ENCODE data around the gene ETS1. TPM values are rescaled to one million over a fixed set of nuclear protein-coding genes. Genes with fewer than 3 reads are reported as not detected.

The ETS1 gene
- total RNA-seq, 1 donor from 2014 or later: 37.1 TPM

GRCh38 chr11:128608746-128609407, 21.5 kb upstream of the ETS1 start:
- Histone ChIP-seq H3K9me3 (ENCODE audit: control insufficient read depth in 3 of 3, low read length in 3 of 3) (no peaks in the 10 kb centered on the region), H3K27ac (ENCODE audit: low read depth, low read length) (no peak overlapping the region), H3K9ac (ENCODE audit: low read depth in 1 of 3, low read length in 3 of 3) (no peak overlapping the region), H3K27me3 (ENCODE audit: control insufficient read depth in 3 of 3, insufficient read depth in 3 of 3, low read length in 3 of 3) (peaks cover 0 to 5% (median 0%) of the 10 kb centered on the region in 3 donors), H3K36me3 (ENCODE audit: control insufficient read depth in 3 of 3, insufficient read depth in 3 of 3, low read length in 3 of 3) (no peaks in the 10 kb centered on the region), H3K4me3 (ENCODE audit: low read length in 3 of 3) (no peak overlapping the region), H3K4me1 (ENCODE audit: control insufficient read depth in 3 of 3, insufficient read depth in 3 of 3, low read length in 3 of 3) (peaks cover 9 to 13% (median 12%) of the 10 kb centered on the region in 3 donors)

- H3K9me3 ChIP-seq (ENCODE audit: control insufficient read depth in 3 of 3, low read length in 3 of 3): no peaks in the 10 kb centered on the region
- no peak overlapping the region for H3K27ac ChIP-seq (ENCODE audit: low read depth, low read length)
- H3K4me1 ChIP-seq (ENCODE audit: control insufficient read depth in 3 of 3, insufficient read depth in 3 of 3, low read length in 3 of 3): peaks cover 9 to 13% (median 12%) of the 10 kb centered on the region in 3 donors
- H3K27me3 ChIP-seq (ENCODE audit: control insufficient read depth in 3 of 3, insufficient read depth in 3 of 3, low read length in 3 of 3): no peaks in the 10 kb centered on the region
- no peaks in the 10 kb centered on the region for H3K36me3 ChIP-seq (ENCODE audit: control insufficient read depth in 3 of 3, insufficient read depth in 3 of 3, low read length in 3 of 3)
- no peak overlapping the region for H3K4me3 ChIP-seq (ENCODE audit: low read length in 3 of 3)
- H3K9ac ChIP-seq (ENCODE audit: low read depth in 1 of 3, low read length in 3 of 3): no peak overlapping the region
Observed at GRCh38 chr11:128607819-128608218, 20.5 kb upstream of the ETS1 start.

GRCh38 chr11:128604723-128605122, 17.4 kb upstream of the ETS1 start:
- Histone ChIP-seq H3K4me3 (ENCODE audit: low read length in 3 of 3) (no peak overlapping the region), H3K27me3 (ENCODE audit: control insufficient read depth in 3 of 3, insufficient read depth in 3 of 3, low read length in 3 of 3) (no peaks in the 10 kb centered on the region), H3K4me1 (ENCODE audit: control insufficient read depth in 3 of 3, insufficient read depth in 3 of 3, low read length in 3 of 3) (peaks cover 0 to 2% (median 0%) of the 10 kb centered on the region in 3 donors), H3K36me3 (ENCODE audit: control insufficient read depth in 3 of 3, insufficient read depth in 3 of 3, low read length in 3 of 3) (no peaks in the 10 kb centered on the region), H3K9ac (ENCODE audit: low read depth in 1 of 3, low read length in 3 of 3) (no peak overlapping the region), H3K9me3 (ENCODE audit: control insufficient read depth in 3 of 3, low read length in 3 of 3) (no peaks in the 10 kb centered on the region), H3K27ac (ENCODE audit: low read depth, low read length) (no peak overlapping the region)

- no peak overlapping the region for H3K9ac ChIP-seq (ENCODE audit: low read depth in 1 of 3, low read length in 3 of 3)
- H3K27me3 ChIP-seq (ENCODE audit: control insufficient read depth in 3 of 3, insufficient read depth in 3 of 3, low read length in 3 of 3): no peaks in the 10 kb centered on the region
- no peaks in the 10 kb centered on the region for H3K36me3 ChIP-seq (ENCODE audit: control insufficient read depth in 3 of 3, insufficient read depth in 3 of 3, low read length in 3 of 3)
- no peak overlapping the region for H3K4me3 ChIP-seq (ENCODE audit: low read length in 3 of 3)
- H3K27ac ChIP-seq (ENCODE audit: low read depth, low read length): no peak overlapping the region
- H3K9me3 ChIP-seq (ENCODE audit: control insufficient read depth in 3 of 3, low read length in 3 of 3): no peaks in the 10 kb centered on the region
- peaks cover 0 to 2% (median 0%) of the 10 kb centered on the region in 3 donors for H3K4me1 ChIP-seq (ENCODE audit: control insufficient read depth in 3 of 3, insufficient read depth in 3 of 3, low read length in 3 of 3)
Observed at GRCh38 chr11:128603752-128604414, 16.5 kb upstream of the ETS1 start.

- Histone ChIP-seq H3K27me3 (ENCODE audit: control insufficient read depth in 3 of 3, insufficient read depth in 3 of 3, low read length in 3 of 3) (no peaks in the 10 kb centered on the region), H3K4me1 (ENCODE audit: control insufficient read depth in 3 of 3, insufficient read depth in 3 of 3, low read length in 3 of 3) (peaks cover 0 to 2% (median 0%) of the 10 kb centered on the region in 3 donors), H3K36me3 (ENCODE audit: control insufficient read depth in 3 of 3, insufficient read depth in 3 of 3, low read length in 3 of 3) (no peaks in the 10 kb centered on the region), H3K27ac (ENCODE audit: low read depth, low read length) (no peak overlapping the region), H3K4me3 (ENCODE audit: low read length in 3 of 3) (no peak overlapping the region), H3K9me3 (ENCODE audit: control insufficient read depth in 3 of 3, low read length in 3 of 3) (no peaks in the 10 kb centered on the region), H3K9ac (ENCODE audit: low read depth in 1 of 3, low read length in 3 of 3) (no peak overlapping the region)
Observed at GRCh38 chr11:128603003-128603696, 15.8 kb upstream of the ETS1 start.

- Histone ChIP-seq H3K27ac (ENCODE audit: low read depth, low read length) (no peak overlapping the region), H3K4me1 (ENCODE audit: control insufficient read depth in 3 of 3, insufficient read depth in 3 of 3, low read length in 3 of 3) (no peaks in the 10 kb centered on the region), H3K27me3 (ENCODE audit: control insufficient read depth in 3 of 3, insufficient read depth in 3 of 3, low read length in 3 of 3) (no peaks in the 10 kb centered on the region), H3K4me3 (ENCODE audit: low read length in 3 of 3) (no peak overlapping the region), H3K36me3 (ENCODE audit: control insufficient read depth in 3 of 3, insufficient read depth in 3 of 3, low read length in 3 of 3) (no peaks in the 10 kb centered on the region), H3K9ac (ENCODE audit: low read depth in 1 of 3, low read length in 3 of 3) (no peak overlapping the region), H3K9me3 (ENCODE audit: control insufficient read depth in 3 of 3, low read length in 3 of 3) (no peaks in the 10 kb centered on the region)
Observed at GRCh38 chr11:128599729-128600128, 12.4 kb upstream of the ETS1 start.

GRCh38 chr11:128598506-128599150, 11.3 kb upstream of the ETS1 start:
- Histone ChIP-seq H3K36me3 (ENCODE audit: control insufficient read depth in 3 of 3, insufficient read depth in 3 of 3, low read length in 3 of 3) (no peaks in the 10 kb centered on the region), H3K4me1 (ENCODE audit: control insufficient read depth in 3 of 3, insufficient read depth in 3 of 3, low read length in 3 of 3) (no peaks in the 10 kb centered on the region), H3K9me3 (ENCODE audit: control insufficient read depth in 3 of 3, low read length in 3 of 3) (no peaks in the 10 kb centered on the region), H3K27me3 (ENCODE audit: control insufficient read depth in 3 of 3, insufficient read depth in 3 of 3, low read length in 3 of 3) (peaks cover 0 to 1% (median 0%) of the 10 kb centered on the region in 3 donors), H3K4me3 (ENCODE audit: low read length in 3 of 3) (no peak overlapping the region), H3K27ac (ENCODE audit: low read depth, low read length) (no peak overlapping the region), H3K9ac (ENCODE audit: low read depth in 1 of 3, low read length in 3 of 3) (no peak overlapping the region)

- Histone ChIP-seq H3K9ac (ENCODE audit: low read depth in 1 of 3, low read length in 3 of 3) (no peak overlapping the region), H3K4me1 (ENCODE audit: control insufficient read depth in 3 of 3, insufficient read depth in 3 of 3, low read length in 3 of 3) (no peaks in the 10 kb centered on the region), H3K27me3 (ENCODE audit: control insufficient read depth in 3 of 3, insufficient read depth in 3 of 3, low read length in 3 of 3) (peaks cover 0 to 2% (median 0%) of the 10 kb centered on the region in 3 donors), H3K9me3 (ENCODE audit: control insufficient read depth in 3 of 3, low read length in 3 of 3) (no peaks in the 10 kb centered on the region), H3K27ac (ENCODE audit: low read depth, low read length) (no peak overlapping the region), H3K4me3 (ENCODE audit: low read length in 3 of 3) (no peak overlapping the region), H3K36me3 (ENCODE audit: control insufficient read depth in 3 of 3, insufficient read depth in 3 of 3, low read length in 3 of 3) (no peaks in the 10 kb centered on the region)
Observed at GRCh38 chr11:128598096-128598495, 10.7 kb upstream of the ETS1 start.

GRCh38 chr11:128597209-128597608, 9.9 kb upstream of the ETS1 start:
- Histone ChIP-seq H3K27ac (ENCODE audit: low read depth, low read length) (no peak overlapping the region), H3K27me3 (ENCODE audit: control insufficient read depth in 3 of 3, insufficient read depth in 3 of 3, low read length in 3 of 3) (peaks cover 0 to 4% (median 2%) of the 10 kb centered on the region in 3 donors), H3K4me3 (ENCODE audit: low read length in 3 of 3) (no peak overlapping the region), H3K9me3 (ENCODE audit: control insufficient read depth in 3 of 3, low read length in 3 of 3) (no peaks in the 10 kb centered on the region), H3K4me1 (ENCODE audit: control insufficient read depth in 3 of 3, insufficient read depth in 3 of 3, low read length in 3 of 3) (no peaks in the 10 kb centered on the region), H3K36me3 (ENCODE audit: control insufficient read depth in 3 of 3, insufficient read depth in 3 of 3, low read length in 3 of 3) (no peaks in the 10 kb centered on the region), H3K9ac (ENCODE audit: low read depth in 1 of 3, low read length in 3 of 3) (no peak overlapping the region)
